Hepatocyte (in vitro differentiated cells): ENCODE results near the gene ROCK1.

Source experiments
- EZH2 ChIP-seq: fragments of 200-600 bp; sonication (generic); IDR thresholded peaks from 2 replicates; pipeline ENCODE4 v1.6.1; 2016; ENCODE audit warnings: antibody characterized with exemption, mild to moderate bottlenecking, borderline replicate concordance
- EZH2phosphoT487 ChIP-seq: fragments of 200-600 bp; sonication (generic); IDR thresholded peaks from one replicate; pipeline ENCODE4 v1.6.1; 2018; ENCODE audit warnings: antibody characterized with exemption, mild to moderate bottlenecking, low read depth, moderate library complexity; ENCODE audit not compliant: unreplicated experiment, severe bottlenecking
- TF ChIP-seq, protein P1 (sequence below): fragments of 200-600 bp; sonication (generic); IDR thresholded peaks from 2 replicates; pipeline ENCODE4 v1.5.1; 2016; ENCODE audit warnings: antibody characterized with exemption, mild to moderate bottlenecking; ENCODE audit not compliant: poor library complexity

DNA sequence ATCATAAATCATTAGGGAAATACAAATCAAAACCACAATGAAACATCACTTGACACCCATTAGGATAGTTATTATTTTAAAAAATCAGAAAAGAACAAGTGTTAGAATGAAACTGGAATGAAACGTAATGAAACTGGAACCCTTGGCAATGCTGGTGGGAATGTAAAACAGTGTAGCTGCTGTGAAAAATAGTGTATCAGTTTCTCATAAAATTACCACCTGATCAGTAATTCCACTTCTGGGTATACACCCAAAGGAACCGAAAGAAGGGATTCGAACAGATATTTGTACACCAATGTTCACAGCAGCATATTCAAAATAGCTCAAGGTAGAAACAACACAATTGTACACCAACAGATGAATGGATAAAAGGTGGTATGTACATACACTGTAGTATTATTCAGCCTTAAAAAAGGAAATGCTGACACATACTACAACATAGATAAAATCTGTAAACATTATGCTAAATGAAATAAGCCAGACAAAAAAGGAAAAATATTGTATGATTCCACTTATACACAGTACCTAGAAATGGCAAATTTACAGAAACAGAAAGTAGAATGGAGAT lies 27.0 kb downstream of the ROCK1 start:
- TF ChIP-seq EZH2phosphoT487: no peak
- TF ChIP-seq, protein P1, sequence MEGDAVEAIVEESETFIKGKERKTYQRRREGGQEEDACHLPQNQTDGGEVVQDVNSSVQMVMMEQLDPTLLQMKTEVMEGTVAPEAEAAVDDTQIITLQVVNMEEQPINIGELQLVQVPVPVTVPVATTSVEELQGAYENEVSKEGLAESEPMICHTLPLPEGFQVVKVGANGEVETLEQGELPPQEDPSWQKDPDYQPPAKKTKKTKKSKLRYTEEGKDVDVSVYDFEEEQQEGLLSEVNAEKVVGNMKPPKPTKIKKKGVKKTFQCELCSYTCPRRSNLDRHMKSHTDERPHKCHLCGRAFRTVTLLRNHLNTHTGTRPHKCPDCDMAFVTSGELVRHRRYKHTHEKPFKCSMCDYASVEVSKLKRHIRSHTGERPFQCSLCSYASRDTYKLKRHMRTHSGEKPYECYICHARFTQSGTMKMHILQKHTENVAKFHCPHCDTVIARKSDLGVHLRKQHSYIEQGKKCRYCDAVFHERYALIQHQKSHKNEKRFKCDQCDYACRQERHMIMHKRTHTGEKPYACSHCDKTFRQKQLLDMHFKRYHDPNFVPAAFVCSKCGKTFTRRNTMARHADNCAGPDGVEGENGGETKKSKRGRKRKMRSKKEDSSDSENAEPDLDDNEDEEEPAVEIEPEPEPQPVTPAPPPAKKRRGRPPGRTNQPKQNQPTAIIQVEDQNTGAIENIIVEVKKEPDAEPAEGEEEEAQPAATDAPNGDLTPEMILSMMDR: no peak
- no peak for TF ChIP-seq EZH2
